GM21576 (cell line): ENCODE measurements around the gene MST1.

Experiments
- ATAC-seq: cut with Tn5 transposase; IDR thresholded peaks from one replicate; pipeline ENCODE4 v1.9.1; 2021; ENCODE audit warnings: mild to moderate bottlenecking, moderate library complexity; ENCODE audit not compliant: unreplicated experiment

Gene MST1

DNA sequence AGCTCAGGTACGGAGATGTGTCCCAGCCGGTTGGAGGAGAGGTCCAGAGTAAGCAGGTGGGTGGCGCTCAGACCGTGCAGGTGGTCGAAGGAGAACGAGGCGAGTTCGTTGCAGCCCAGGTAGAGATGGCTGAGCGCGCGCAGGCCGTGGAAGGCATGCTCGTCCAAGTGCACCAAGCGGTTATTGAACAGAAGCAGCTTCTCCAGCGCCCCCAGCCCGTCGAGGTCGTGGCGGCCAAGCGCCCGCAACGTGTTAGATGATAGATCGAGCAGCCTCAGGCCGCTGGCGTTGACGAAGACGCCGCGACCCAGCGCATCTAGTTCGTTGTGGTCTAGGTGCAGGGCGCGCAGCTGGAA, 29.6 kb upstream of the MST1 start:
- no peak for ATAC-seq

DNA sequence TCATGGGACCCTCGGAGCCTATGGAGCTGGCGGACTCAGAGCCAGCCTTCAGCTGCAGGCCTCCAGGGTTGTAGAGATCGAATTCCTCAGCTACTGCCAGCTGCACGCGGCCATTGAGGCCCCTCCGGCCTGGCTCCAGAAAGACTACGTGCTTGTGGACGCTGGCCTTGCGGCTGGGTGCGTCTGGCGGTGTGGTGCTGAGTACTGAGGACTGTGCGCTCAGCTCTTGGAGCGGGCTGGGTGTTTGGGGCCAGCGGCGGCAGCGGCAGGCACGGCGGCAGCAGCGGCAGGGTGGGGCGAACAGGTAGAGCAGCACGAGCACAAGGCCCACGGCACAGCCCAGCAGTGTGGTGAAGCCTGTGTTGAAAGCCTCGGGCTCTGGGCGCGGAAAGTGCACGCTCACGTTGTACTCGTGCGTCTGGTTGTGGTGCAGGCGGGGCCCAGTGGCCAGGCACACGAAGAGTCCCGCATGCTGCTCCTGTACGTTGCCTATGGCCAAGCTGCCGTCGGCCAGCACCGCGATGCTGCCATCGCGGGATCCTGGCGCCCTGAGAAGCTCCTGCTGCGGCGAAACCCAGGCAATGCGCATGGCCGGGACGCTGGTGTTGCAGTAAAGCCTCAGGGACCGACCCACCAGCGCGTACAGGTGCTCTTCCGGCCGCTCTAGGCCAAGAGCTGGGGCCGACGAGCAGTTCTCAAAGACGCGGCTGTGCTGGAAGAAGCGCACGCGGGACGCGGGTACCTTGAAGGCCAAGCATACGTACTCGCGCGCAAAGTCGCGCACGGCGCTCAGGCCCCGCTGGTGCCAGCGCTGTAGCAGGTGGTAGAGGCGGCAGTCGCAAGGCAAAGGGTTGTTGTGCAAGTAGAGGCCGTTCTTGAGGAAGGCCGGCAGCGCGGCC, 28.9 kb upstream of the MST1 start:
- no peak for ATAC-seq

DNA sequence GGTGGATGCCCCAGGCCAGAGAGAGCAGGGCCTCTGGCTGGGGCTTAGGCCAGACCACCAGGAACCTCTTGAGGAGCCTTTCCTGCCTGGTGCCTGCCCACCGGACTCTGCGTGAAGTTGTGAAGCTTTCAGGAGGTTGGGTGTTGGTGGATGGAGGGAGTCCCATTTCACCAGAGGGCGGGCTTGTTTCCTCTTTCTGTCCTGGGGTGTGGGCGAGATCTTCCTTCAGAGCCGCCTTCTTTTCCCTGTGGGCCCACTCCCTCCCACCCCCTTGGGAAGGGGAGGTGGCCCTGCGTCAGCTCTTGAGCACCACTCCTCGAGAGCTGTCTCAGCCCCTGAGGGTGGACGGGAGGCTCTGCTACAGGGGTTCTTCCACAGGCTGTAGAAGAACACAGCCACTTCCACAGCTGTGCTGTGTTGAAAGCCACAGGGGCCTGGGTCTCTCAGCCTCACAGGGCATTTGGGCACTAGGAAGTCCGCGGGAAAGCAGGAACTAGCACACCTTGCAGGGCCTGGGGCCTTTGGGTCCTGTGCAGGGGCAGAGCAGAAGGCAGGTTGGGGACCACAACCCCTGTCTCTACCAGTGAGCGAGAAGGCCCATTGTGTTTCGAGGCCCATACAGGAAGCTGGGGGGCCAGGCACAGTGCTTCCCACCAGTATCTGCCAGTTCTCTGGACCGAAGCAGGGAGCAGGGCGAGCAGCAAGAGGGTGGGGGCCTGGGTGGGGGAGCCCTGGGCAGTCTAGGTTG, 28.1 kb upstream of the MST1 start:
- no peak for ATAC-seq

DNA sequence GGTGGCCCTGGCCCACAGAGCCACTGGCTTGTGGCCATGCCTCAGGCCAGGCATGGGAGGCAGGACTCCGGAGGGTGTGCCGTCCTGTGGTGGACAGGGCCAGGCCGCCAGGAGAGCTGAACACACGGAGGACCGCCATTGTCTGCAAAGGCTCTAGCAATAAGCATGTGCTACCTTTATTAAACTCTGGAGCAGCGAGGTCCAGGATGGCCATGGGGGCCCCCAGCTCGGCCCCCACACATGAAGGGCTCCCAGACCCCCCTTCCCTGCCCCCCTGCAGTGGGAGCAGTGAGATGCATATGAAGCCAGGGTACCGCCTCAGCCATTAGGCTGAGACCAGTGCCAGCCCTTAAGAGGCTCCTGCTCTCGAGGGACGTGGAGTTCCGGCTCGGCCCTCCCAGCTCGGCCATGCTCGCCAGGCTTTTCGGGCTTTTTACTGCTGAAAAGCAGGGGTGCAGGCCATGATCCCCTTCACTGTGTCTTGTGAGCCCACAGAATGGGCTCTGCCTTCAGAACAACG, 27.5 kb upstream of the MST1 start:
- no peak for ATAC-seq

DNA sequence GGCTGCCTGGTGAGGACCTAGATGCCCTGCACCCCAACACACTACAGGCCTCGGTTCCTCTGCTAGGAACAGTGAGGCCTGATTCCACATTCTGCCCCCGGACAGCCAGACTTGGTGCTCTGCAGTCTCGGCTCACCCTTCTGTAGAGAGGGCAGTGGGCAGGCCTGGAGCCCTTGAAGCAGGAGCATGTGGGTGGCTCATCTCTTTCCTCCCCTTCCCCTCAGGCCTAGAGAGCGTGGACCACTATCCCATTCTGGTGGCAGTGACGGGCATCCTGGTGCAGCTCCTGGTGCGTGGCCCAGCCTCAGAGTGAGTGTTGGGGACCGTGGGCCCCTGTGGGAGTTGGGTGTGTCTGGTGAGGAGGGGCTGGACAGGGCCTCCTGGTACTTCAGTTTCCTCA, 26.9 kb upstream of the MST1 start:
- no peak for ATAC-seq

DNA sequence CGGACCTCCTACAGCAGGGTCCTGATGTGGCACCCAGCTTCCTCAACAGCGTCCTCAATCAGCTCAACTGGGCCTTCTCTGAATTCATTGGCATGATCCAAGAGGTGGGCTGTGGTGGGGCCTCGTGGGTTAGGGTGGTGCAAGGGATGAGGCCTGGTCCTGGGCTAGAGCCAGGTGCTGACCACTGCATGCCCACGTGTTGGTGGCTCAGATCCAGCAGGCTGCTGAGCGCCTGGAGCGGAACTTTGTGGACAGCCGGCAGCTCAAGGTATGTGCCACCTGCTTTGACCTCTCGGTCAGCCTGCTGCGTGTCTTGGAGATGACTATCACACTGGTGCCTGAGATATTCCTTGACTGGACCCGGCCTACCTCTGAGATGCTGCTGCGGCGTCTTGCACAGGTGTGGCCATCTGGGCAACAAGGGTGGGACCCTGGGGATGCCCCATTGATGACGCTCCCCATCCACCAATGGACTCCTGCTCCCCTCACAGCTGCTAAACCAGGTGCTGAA, 26.4 kb upstream of the MST1 start:
- no peak for ATAC-seq

DNA sequence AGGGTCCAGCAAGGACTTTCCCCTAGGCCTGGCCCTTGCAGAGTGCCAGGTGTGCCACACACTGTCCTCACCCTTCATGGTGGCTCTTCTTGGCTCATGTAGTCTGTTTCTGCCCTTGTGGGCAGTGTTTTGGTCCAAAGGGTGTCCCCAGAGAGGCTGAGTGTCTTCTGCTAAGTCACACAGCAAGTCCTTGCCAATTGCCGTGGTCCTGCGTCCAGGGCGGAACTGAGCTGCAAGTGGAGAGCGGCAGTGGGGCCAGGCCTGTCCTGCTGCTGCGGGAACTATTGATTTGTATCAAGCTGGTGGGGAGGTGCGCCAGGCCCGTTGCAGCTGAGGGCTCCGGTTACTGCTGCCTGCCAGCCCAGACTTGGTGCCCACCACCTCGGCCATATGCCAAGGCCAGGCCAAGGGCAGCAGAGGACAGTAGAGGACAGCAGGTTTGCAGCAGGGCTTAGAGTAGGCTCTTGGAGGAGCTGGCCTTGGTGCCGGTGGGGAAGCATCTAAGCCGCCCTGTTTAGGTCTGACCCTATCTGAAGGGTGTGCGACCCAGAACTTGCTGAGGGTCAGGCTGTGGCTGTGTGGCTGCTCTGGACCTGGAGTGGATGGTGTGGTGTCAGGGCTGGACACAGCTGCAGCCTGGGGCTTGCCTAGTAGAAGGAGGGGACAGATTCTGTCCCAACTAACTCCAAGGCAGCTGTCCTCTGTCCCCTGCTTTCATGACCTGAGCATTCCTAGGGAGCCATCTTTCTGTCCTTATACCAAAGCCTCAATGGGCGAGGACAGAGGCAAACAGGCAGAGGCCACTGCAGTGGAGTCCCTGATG, 25.7 kb upstream of the MST1 start:
- no peak for ATAC-seq

DNA sequence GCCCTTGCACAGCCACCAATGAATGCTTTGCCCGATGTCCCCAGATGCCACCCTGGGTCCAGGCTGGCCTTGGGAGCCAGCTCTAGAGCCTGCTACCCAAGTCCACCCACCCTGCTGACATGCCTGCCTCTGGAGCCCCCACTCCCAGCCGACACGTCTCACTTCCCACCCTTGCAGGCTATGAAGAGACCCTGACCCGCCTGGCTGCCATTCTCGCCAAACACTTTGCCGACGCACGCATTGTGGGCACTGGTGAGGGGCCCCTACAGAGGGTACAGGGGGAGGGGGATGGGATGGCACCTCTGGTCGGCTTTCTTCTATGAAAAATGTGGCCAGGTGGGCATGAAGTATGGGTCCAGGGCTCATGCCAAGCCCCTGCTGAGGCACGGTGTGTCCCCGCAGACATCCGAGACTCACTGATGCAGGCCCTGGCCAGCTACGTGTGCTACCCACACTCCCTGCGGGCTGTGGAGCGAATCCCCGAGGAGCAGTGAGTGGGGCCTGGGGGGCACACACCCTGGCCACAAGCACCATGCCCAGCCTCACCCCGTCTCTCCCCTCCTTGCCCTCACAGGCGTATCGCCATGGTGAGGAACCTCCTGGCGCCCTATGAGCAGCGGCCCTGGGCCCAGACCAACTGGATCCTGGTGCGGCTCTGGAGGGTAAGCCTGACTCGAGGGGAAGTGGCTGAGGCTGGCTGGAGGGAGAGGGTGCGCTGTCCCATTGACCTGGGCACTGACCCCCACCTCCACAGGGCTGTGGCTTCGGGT, 24.2 kb upstream of the MST1 start:
- ATAC-seq: no peak

DNA sequence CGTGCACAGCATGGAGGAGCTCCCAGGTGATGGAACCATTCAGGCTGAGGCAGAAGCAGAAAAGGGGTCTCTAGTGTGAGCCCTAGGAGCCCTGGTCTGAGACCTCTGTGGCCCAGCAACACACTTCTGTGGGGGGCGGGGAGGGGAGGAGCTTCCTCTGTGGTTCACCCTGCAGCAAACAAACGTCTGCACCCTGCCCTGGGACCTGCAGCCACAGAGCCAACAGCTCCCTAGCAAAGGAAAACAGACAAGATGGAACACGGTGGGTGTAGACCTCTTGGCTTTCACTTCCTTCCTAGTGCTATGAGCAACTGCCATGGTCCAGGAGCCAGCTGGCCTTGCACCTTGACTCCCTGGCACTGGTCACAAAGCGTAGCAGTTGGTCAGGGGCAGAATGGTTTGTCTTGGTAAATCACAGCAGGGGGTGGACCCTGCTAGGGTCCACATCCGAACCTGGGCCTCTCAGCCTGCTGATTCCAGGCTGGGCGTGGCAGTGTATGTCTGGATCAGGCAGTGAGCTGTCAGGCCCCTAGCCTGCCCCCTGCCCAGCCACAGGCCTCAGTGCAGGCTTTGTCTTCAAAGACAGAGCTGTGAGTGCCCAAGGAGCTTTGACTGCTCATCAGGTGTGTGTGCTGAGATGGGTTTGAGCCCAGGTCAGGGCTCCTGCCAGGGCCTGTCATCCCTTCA, 23.5 kb upstream of the MST1 start:
- ATAC-seq: no peak

DNA sequence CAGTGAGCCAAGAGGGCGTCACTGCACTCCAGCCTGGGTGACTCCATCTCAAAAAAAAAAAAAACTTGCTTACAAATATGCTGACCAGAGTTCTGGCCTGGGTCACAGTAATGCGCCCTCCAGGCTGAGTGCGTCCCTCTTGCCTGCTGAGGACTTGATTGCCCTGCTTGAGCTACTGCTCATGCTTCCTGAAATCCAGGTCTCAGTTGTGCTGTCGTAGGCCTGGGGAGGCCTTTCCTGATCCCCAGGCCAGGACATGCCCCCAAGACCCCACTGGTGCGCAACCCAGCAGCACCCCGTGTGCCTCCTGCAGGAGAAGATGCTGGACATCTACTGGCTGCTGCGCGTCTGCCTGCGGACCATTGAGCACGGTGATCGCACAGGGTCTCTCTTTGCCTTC, 22.9 kb upstream of the MST1 start:
- no peak for ATAC-seq

DNA sequence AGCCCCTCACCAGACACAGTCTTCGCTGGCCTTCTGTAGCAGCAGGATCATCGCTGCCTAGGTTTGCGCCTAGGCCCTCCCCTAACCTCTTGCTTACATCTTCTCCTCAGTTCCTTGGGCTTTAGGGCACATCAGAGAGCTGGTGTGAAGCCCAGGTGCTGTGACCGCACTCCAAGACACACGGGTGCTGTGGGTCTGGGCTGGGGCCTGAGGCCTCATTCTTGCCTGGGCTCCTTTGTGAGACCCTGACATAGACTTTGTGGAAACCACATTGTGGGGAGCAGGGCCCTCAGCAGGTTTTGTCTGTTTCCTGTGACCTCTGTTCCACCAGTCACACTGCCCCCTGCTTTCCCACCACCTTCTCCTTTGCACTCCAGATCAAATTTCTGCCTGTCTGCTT, 22.2 kb upstream of the MST1 start:
- ATAC-seq: no peak

DNA sequence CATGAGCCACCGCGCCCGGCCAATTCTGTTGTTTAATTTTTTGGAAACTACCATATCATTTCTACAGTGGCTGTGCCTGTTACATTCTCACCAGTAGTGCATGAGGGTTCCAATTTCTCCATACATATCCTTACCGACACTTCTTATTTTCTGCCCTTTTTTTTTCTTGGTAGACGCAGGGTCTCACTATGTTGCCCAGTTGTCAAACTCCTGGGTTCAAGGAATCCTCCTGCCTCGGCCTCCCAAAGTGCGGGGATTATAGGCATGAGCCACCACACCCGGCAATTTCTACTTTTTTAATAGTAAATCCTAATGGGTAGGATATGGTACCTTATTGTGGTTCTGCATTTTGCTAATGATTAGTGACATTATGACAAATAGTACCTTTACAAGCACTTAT, 20.6 kb upstream of the MST1 start:
- ATAC-seq: no peak

DNA sequence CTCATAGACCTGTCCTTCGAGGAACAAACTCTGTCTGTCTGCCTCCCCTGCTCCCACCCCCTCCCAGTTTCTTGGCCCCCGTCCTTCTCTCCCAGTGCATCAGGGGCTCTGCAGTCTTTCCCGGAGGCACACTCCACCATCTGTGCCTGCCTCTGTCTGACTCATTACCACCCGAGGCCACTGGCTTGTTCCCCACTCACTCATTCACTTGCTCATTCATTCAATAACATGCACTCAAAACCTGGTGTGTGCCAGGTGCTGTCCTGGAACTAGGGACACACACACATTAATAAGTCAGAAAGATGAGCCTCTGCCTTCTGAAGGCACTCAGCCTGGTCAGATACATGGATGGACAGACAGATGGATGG, 17.8 kb upstream of the MST1 start:
- no peak for ATAC-seq

DNA sequence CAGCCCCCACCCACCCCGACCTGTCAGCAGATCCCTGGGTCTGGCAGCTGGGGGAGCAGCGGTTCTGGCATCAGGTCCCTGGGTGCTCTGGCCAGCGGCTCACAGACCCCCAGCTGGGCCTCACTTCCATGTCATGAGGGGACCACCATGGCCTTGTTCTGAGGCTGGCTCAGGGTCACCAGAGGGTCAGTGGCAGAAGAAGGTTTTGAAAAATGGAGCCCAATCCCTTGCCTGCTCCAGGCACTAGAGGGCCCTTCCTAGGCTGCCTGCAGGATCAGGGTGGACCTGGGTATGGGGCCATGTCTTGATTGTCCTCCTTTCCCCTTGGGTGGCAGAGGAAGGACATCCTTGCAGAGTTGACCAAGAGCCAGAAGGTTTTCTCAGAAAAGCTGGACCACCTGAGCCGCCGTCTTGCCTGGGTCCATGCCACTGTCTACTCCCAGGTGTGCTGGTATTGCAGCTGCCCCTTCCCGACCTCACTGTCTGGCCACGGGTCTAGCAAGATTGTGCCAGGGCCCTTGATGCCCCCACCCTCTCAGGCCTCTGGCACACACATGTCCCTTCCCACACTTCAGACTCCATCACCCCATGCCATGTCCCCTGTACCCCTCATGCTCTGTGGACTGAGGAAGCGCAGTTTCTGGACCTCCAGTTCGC, 17.3 kb upstream of the MST1 start:
- no peak for ATAC-seq

DNA sequence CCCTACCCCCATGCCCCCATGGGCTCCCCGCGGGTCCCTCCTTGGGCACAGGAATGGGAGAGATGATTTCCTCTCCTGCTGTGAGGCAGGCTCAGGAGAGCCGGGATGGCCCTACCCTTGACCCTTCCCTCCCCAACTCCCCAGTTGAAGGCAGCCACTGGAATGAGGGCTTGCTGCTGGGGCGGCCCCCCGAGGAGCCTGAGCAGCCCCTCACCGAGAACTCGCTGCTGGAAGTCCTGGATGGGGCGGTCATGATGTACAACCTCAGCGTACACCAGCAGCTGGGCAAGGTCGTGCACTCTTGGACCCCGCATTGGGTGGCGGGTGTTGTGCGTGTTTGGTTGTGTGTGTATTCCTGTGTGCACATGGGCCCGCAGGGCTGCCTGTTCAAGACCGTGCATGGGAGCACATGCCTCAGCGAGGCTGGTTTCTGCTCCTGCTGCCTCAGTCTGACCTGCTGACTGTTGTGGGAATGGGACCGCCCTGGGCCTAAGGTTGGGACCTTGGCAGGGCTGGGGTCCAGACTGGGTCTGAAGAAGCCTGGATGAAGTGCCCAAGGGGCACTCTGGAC, 16.2 kb upstream of the MST1 start:
- no peak for ATAC-seq

DNA sequence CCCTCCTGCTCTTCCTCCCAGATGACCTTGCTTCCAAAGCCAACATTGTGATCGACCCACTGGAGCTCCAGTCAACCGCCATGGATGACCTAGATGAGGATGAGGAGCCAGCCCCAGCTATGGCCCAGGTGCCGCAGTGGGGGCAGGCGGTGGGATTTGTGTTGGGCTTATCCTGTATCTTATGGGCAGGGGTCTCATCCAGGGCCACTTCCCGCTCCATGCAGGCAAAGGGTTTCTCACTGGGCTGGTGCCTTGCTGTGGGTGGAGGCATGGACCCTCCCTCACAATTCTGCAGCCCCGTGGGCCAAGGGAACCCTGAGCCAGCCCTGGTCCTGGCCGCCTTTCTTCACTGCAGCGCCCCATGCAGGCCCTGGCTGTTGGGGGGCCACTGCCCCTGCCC, 15.4 kb upstream of the MST1 start:
- ATAC-seq: no peak

DNA sequence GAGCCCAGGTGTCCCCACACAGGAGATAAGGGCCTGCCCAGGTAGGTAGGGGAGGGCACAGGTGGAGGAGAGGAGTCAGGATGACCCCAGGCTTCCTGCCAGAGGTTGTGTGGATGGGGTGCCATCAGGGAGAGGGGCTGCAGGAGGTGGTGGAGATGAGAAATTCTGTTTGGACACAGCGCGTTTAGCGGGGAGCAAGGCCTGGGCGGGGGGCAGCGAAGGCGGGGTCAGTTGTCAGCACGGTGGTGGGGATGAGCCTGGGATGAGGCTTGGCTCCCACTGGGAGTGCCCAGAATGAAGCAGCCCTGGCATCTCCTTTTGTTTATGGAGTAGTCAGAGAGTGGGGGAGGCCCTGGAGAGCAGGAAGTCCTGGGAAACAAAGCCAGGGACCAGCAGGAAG, 14.7 kb upstream of the MST1 start:
- no peak for ATAC-seq

DNA sequence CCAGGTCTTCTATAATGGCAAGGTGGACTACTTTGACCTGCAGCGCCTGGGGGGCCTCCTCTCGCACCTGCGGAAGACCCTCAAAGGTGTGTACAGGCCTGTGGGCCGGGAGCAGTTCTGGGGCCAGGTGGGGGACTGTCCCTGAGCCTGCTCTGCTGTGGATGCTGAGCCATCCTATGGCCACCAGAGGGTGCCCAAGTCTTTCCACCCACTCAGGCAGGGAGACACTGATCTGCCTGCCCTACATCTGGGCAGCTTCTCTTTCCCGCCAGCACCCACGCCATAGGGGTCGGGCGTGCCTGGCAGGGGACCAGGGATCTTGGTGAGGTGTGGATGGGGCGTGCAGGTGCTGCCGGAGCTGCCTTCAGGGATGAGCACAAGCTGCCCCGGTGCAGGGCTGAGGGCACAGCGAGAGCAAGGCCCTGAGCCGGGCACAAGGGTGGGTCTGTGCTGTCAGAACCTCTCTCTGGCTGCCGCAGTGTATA, 14.2 kb upstream of the MST1 start:
- peak; percentile 58 for ATAC-seq

DNA sequence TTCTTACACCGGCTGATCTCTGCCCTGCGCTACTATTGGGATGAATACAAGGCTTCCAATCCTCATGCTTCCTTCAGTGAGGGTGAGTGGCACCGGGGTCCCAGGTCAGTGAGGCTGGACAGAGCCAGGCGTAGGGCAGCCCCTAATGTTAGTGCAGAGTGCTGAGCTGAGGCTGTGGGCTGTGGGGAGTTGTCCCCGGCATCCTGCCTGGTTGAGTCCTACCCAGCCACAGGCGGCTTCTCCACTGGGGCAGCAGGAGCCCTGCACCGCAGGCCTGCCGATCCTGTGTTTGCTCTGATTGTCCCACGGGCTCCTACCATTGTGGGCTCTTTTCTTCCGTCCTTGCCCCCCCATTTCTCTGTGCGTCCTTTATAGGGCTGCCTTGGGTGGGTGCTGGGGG, 13.4 kb upstream of the MST1 start:
- ATAC-seq: no peak
